Measurements from ENCODE around the gene ZNF331.
"Not testable (repeated sequence)": the region's sequence is repeated elsewhere in the genome, so short reads cannot be mapped to it uniquely, and the experiment has no call there.

Gene ZNF331

DNA sequence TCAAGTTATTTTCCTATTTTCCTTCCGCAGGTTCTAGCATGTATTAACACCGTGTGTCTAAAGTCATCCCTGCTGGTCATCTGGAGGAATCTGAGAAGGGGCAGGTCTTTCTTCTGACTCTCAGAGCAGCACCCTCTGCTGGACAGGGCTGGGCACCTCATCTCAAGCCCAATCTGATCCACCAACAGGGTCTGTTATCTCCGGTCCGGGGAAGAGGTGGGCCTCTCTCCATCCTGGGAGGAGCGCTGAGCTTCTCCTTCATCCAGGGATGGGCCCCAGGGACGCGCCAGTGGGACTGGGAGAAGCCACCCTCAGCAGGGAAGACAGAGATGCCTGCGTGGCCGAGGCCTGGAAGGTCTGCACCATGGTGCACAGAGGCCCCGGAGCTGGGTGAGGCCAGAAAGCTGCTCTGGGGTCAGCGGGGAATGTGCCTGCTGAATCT, 26.0 kb upstream of the ZNF331 start:
- Mint-ChIP-seq H3K4me3 (no peak overlapping the region), H3K27me3 (ENCODE audit: low read depth, poor library complexity) (no peaks in the 10 kb centered on the region), H3K4me1 (peaks cover 45% of the 10 kb centered on the region), H3K27ac (no peak overlapping the region), H3K36me3 (ENCODE audit: low read depth) (no peaks in the 10 kb centered on the region), H3K9me3 (no peaks in the 10 kb centered on the region)
- DNase-seq = peak; percentile 62
- peak; percentile 69 for TF ChIP-seq CTCF (IDR thresholded peaks at IDR 0.05)

- not testable (repeated sequence) for H3K27ac Mint-ChIP-seq; H3K4me3 Mint-ChIP-seq; DNase-seq; H3K36me3 Mint-ChIP-seq (ENCODE audit: low read depth)
- Mint-ChIP-seq H3K9me3 (peaks cover 15% of the 10 kb centered on the region), H3K27me3 (ENCODE audit: low read depth, poor library complexity) (peaks cover 15% of the 10 kb centered on the region), H3K4me1 (peaks cover 14% of the 10 kb centered on the region)
Observed at GRCh38 chr19:53515047-53515446, 22.9 kb upstream of the ZNF331 start.

- H3K4me3 Mint-ChIP-seq = no peak overlapping the region
- TF ChIP-seq CTCF (IDR thresholded peaks at IDR 0.05) = no peak
- H3K36me3 Mint-ChIP-seq (ENCODE audit: low read depth) = peaks cover 22% of the 10 kb centered on the region
- peaks cover 14% of the 10 kb centered on the region for H3K4me1 Mint-ChIP-seq
- no peak overlapping the region for H3K27ac Mint-ChIP-seq
- DNase-seq = no peak
- H3K27me3 Mint-ChIP-seq (ENCODE audit: low read depth, poor library complexity) = peaks cover 15% of the 10 kb centered on the region
- H3K9me3 Mint-ChIP-seq = peaks cover 24% of the 10 kb centered on the region
Observed at GRCh38 chr19:53517114-53517741, 20.7 kb upstream of the ZNF331 start.

DNA sequence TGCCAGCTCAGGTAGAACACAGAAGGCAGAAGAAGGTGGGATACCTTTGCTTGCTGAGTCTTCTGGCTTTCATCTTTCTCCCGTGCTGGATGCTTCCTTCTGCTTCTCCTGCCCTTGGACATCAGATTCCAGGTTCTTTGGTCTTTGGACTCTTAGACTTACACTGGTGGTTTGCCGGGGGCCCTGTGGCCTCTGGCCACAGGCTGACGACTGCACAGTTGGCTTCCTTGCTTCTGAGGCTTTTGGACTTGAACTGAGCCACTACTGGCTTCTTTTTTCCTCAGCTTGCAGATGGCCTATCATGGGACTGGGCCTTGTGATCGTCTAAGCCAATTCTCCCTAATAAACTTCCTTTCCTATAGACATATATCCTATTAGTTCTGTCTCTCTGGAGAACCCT, 19.8 kb upstream of the ZNF331 start:
- Mint-ChIP-seq H3K27ac (no peak overlapping the region), H3K27me3 (ENCODE audit: low read depth, poor library complexity) (peaks cover 15% of the 10 kb centered on the region), H3K36me3 (ENCODE audit: low read depth) (peaks cover 30% of the 10 kb centered on the region), H3K4me3 (no peak overlapping the region), H3K4me1 (peaks cover 20% of the 10 kb centered on the region), H3K9me3 (peaks cover 24% of the 10 kb centered on the region)
- DNase-seq = no peak
- TF ChIP-seq CTCF (IDR thresholded peaks at IDR 0.05) = no peak

GRCh38 chr19:53518716-53519115, 19.2 kb upstream of the ZNF331 start:
- peaks cover 30% of the 10 kb centered on the region for H3K9me3 Mint-ChIP-seq
- H3K4me3 Mint-ChIP-seq = no peak overlapping the region
- peaks cover 15% of the 10 kb centered on the region for H3K27me3 Mint-ChIP-seq (ENCODE audit: low read depth, poor library complexity)
- no peak overlapping the region for H3K27ac Mint-ChIP-seq
- no peak for DNase-seq
- H3K4me1 Mint-ChIP-seq = peaks cover 20% of the 10 kb centered on the region
- no peak for TF ChIP-seq CTCF (IDR thresholded peaks at IDR 0.05)
- H3K36me3 Mint-ChIP-seq (ENCODE audit: low read depth) = peaks cover 36% of the 10 kb centered on the region

DNA sequence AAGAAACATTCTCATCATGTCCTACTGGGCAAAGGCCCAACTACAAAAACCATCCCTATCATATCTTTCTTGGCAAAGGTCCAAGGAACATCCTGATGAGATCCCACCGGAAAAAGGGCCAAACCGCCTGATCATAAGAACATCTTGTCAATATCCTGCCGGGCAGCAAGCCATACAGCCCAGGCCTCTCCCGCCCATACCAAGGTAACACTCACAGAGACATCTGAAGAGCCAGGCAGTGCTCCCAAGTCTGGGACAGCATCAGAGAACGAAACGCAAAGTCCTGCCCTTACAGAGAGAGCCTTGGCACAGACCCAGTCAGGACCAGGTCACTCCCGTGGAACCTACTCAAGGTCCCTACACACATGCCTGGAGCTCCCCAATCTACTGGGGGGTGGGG, 18.5 kb upstream of the ZNF331 start:
- Mint-ChIP-seq H3K9me3 (peaks cover 37% of the 10 kb centered on the region), H3K4me1 (peaks cover 20% of the 10 kb centered on the region), H3K36me3 (ENCODE audit: low read depth) (peaks cover 44% of the 10 kb centered on the region), H3K4me3 (no peak overlapping the region), H3K27ac (peak overlapping the region; percentile 44), H3K27me3 (ENCODE audit: low read depth, poor library complexity) (peaks cover 15% of the 10 kb centered on the region)
- TF ChIP-seq CTCF (IDR thresholded peaks at IDR 0.05) = no peak
- no peak for DNase-seq
